Smooth muscle cell (in vitro differentiated cells): ENCODE measurements around the gene ALDOC. TPM values are rescaled to one million over a fixed set of nuclear protein-coding genes. Genes with fewer than 3 reads are reported as not detected.

Experiments used
- DNase-seq: peaks from one replicate; lab custom pipeline; 2025; ENCODE audit not compliant: unreplicated experiment; lab: John Stamatoyannopoulos, UW
- H2AFZ ChIP-seq: fragments of 200-600 bp; sonication (generic); 2 replicates; pipeline ENCODE4 v1.6.0; 2016; ENCODE audit warnings: antibody characterized with exemption, low read depth, mild to moderate bottlenecking
- H3F3A ChIP-seq: fragments of 200-600 bp; sonication (generic); 2 replicates; pipeline ENCODE4 v1.6.0; 2017; ENCODE audit warnings: antibody characterized with exemption, low read depth
- H3K27ac ChIP-seq: fragments of 200-600 bp; sonication (generic); 2 replicates; pipeline ENCODE4 v1.5.1; 2016; ENCODE audit warnings: low read depth, mild to moderate bottlenecking
- H3K27me3 ChIP-seq: fragments of 200-600 bp; sonication (generic); 2 replicates; pipeline ENCODE4 v1.6.1; 2016; ENCODE audit warnings: low read depth, mild to moderate bottlenecking
- H3K36me3 ChIP-seq: fragments of 200-600 bp; sonication (generic); 2 replicates; pipeline ENCODE4 v1.5.1; 2016; ENCODE audit warnings: low read depth
- H3K4me1 ChIP-seq: fragments of 200-600 bp; sonication (generic); 2 replicates; pipeline ENCODE4 v1.5.1; 2016; ENCODE audit warnings: low read depth
- H3K4me2 ChIP-seq: fragments of 200-600 bp; sonication (generic); 2 replicates; pipeline ENCODE4 v1.6.0; 2016; ENCODE audit warnings: mild to moderate bottlenecking
- H3K4me3 ChIP-seq: fragments of 200-600 bp; sonication (generic); 2 replicates; pipeline ENCODE4 v1.5.1; 2016; ENCODE audit warnings: mild to moderate bottlenecking
- H3K79me2 ChIP-seq: fragments of 200-600 bp; sonication (generic); 2 replicates; pipeline ENCODE4 v1.6.0; 2016; ENCODE audit warnings: low read depth, mild to moderate bottlenecking
- H3K9ac ChIP-seq: fragments of 200-600 bp; sonication (generic); 2 replicates; pipeline ENCODE4 v1.6.0; 2016; ENCODE audit warnings: low read depth
- H3K9me3 ChIP-seq: fragments of 200-600 bp; sonication (generic); replicated peaks from 2 replicates; pipeline ENCODE4 v1.5.1; 2016; ENCODE audit warnings: low read depth
- H4K20me1 ChIP-seq: fragments of 200-600 bp; sonication (generic); 2 replicates; pipeline ENCODE4 v1.6.0; 2016; ENCODE audit warnings: low read depth
- WGBS: methylation state at CpG from one replicate; pipeline ENCODE4 v1.1.7; 2016; ENCODE audit warnings: low lambda C conversion rate; 5-methylcytosine and 5-hydroxymethylcytosine counted together
- polyA plus RNA-seq: library from polyadenylated mRNA; unstranded; fragments of >200 nt; fragmentation: Nextera tagmentation; extraction: Ambion mirVana; gene quantifications from 2 replicates; pipeline ENCODE4 v1.2.1, GENCODE V29; 2016
- total RNA-seq: library from RNA; depleted of rRNA; stranded (reverse); fragments of >200 nt; gene quantifications from 2 replicates; pipeline ENCODE4 v1.2.3, GENCODE V29; 2014
- TF ChIP-seq, protein P1 (sequence below): fragments of 200-600 bp; sonication (generic); IDR thresholded peaks from 2 replicates; pipeline ENCODE4 v1.5.1; 2017; ENCODE audit warnings: borderline replicate concordance, mild to moderate bottlenecking, antibody characterized with exemption; ENCODE audit not compliant: insufficient read depth, poor library complexity, severe bottlenecking

Gene ALDOC
- total and polyA plus RNA-seq, 2 experiments from 2014 or later, result 71.5 to 72.6 TPM

DNA sequence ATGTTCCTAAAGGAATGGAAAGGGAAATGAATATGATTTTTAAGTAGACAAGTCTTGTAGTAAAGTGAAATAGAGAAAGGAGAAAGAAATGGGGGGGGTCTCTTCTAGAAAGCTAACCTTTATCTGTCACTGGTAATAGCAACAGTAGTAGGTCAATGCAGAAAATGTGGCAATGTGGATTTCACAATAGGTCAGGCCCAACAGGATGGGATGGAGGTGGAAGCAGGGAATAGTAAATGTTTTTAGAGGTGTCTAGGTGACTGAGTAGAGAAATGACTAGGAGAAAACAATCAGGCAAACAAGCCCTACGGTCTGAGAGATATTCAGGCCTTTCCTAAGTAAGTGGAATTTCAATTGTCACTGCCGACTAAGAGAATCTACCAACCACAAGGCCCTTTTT is 43.3 kb upstream of the ALDOC start:
- Histone ChIP-seq H3K9me3 (no peaks in the 10 kb centered on the region), H3K9ac (no peak overlapping the region), H3K36me3 (peaks cover 46% of the 10 kb centered on the region), H4K20me1 (no peaks in the 10 kb centered on the region), H3K27ac (no peak overlapping the region), H3F3A (no peaks in the 10 kb centered on the region), H3K4me2 (no peak overlapping the region), H3K27me3 (no peaks in the 10 kb centered on the region), H2AFZ (no peak overlapping the region), H3K4me3 (no peak overlapping the region), H3K79me2 (no peaks in the 10 kb centered on the region), H3K4me1 (no peaks in the 10 kb centered on the region)
- WGBS, result 96% methylated on average over 2 of the region's 2 CpGs
- no peak for DNase-seq
- TF ChIP-seq, protein P1, sequence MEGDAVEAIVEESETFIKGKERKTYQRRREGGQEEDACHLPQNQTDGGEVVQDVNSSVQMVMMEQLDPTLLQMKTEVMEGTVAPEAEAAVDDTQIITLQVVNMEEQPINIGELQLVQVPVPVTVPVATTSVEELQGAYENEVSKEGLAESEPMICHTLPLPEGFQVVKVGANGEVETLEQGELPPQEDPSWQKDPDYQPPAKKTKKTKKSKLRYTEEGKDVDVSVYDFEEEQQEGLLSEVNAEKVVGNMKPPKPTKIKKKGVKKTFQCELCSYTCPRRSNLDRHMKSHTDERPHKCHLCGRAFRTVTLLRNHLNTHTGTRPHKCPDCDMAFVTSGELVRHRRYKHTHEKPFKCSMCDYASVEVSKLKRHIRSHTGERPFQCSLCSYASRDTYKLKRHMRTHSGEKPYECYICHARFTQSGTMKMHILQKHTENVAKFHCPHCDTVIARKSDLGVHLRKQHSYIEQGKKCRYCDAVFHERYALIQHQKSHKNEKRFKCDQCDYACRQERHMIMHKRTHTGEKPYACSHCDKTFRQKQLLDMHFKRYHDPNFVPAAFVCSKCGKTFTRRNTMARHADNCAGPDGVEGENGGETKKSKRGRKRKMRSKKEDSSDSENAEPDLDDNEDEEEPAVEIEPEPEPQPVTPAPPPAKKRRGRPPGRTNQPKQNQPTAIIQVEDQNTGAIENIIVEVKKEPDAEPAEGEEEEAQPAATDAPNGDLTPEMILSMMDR, result no peak

DNA sequence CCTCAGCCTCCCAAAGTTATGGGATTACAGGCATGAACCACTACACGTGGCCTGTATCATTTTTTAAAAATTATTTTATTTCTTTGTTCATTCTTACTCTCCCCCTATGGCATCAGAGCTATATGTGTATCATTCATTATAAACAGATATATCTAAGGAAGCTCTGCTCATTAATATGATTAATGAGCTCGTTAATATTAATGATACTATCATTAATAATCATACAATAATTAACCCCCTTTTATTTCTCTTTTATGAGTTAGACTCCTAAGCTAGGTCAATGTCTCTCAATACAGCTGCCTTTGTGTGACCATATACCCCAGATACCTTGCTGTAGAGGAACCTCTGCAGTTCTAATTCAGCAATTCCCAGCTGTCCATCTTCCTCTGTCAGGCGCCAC is 41.8 kb upstream of the ALDOC start:
- TF ChIP-seq, protein P1, result no peak
- Histone ChIP-seq H3F3A (no peaks in the 10 kb centered on the region), H3K4me3 (no peak overlapping the region), H3K27me3 (no peaks in the 10 kb centered on the region), H3K36me3 (peaks cover 46% of the 10 kb centered on the region), H4K20me1 (no peaks in the 10 kb centered on the region), H3K4me1 (no peaks in the 10 kb centered on the region), H2AFZ (no peak overlapping the region), H3K4me2 (no peak overlapping the region), H3K79me2 (no peaks in the 10 kb centered on the region), H3K9me3 (no peaks in the 10 kb centered on the region), H3K9ac (no peak overlapping the region), H3K27ac (no peak overlapping the region)
- DNase-seq, result no peak
- WGBS, result 96% methylated on average over 3 of the region's 3 CpGs

DNA sequence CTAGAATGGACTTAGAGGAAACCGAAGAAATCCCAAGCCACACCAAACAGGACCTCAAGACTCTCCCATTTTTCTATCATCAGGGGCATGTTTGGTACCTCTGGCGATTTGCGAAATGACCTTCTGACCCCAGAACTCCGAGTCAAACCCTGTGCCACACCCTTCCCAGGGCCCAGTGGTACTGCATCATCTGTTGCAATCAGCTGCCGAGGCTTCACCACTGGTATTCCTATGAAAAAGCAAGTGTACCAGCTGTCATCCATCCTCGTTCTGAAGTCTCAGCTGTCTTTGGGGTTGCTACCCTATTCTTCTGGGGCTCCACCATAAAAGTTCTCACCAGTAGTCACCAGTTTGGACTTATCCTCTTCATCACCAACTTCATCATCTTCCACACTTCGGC is 39.6 kb upstream of the ALDOC start:
- WGBS, result 96% methylated on average over 7 of the region's 7 CpGs
- no peak overlapping the region for H3K9ac ChIP-seq
- no peak for DNase-seq

More for the DNA sequence above, 39.6 kb upstream of the ALDOC start:
- no peak overlapping the region for H3K4me2 ChIP-seq
- H3K79me2 ChIP-seq, result no peaks in the 10 kb centered on the region
- TF ChIP-seq, protein P1, result no peak
- no peak overlapping the region for H3K4me3 ChIP-seq
- H3K36me3 ChIP-seq, result peaks cover 41% of the 10 kb centered on the region
- no peaks in the 10 kb centered on the region for H3K4me1 ChIP-seq
- H3K27me3 ChIP-seq, result no peaks in the 10 kb centered on the region
- H2AFZ ChIP-seq, result no peak overlapping the region
- H3K9me3 ChIP-seq, result no peaks in the 10 kb centered on the region
- H3K27ac ChIP-seq, result no peak overlapping the region
- H3F3A ChIP-seq, result no peaks in the 10 kb centered on the region
- H4K20me1 ChIP-seq, result no peaks in the 10 kb centered on the region
